H1 (cell line): ENCODE measurements around the gene ANAPC5. TPM values are rescaled to one million over a fixed set of nuclear protein-coding genes. Genes with fewer than 3 reads are reported as not detected.

Source experiments
- HDAC2 ChIP-seq, 2 experiments: fragments of 300-600 bp in 1 of 2; sonication (generic) in 1 of 2; IDR thresholded peaks; 2 replicates each; pipeline ENCODE4 v1.6.1; 2011 to 2012; ENCODE audit warnings: low read depth in 2 of 2, low read length in 2 of 2, mild to moderate bottlenecking in 2 of 2, moderate library complexity in 2 of 2, borderline replicate concordance in 1 of 2, inconsistent platforms in 1 of 2
- polyA plus RNA-seq, 7 experiments: library from polyadenylated mRNA; depleted of rRNA in 3 of 7; stranded (reverse) in 5 of 7; unstranded in 2 of 7; fragments of >200 nt in 5 of 7; fragments of 200-250 nt in 2 of 7; gene quantifications; 1 replicate in 5 of 7; 2 replicates in 1 of 7; 4 replicates in 1 of 7; pipeline versions ENCODE4 v1.2.1 to v1.2.3, GENCODE V29; 2011 to 2013; ENCODE audit warnings: missing spikeins in 2 of 7, mixed read lengths in 2 of 7
- total RNA-seq: library from RNA; stranded (reverse); fragmentation: NEBNext Ultra II Directional; extraction: Animal tissue kit (Norgen Biotek cat#: 25700); gene quantifications from 2 replicates; pipeline ENCODE4 v1.2.1, GENCODE V29; 2021

Gene ANAPC5
- total and polyA plus RNA-seq, 2 of the 8 experiments (the other 6 are each of a cell fraction or from before 2014, with no cell fraction given), result 103 to 127 TPM

- no peak for TF ChIP-seq HDAC2 (IDR thresholded peaks at IDR 0.05; ENCODE audit: borderline replicate concordance in 1 of 2, low read depth in 2 of 2, low read length in 2 of 2)
Observed at GRCh38 chr12:121346747-121347146, 5.5 kb downstream of the ANAPC5 start (continued).
